MG63 (cell line): Measurements from ENCODE around the gene PIAS1. TPM values are rescaled to one million over a fixed set of nuclear protein-coding genes. Genes with fewer than 3 reads are reported as not detected.

Experiments used
- DNase-seq: peaks from one replicate; pipeline ENCODE4 v3.0.0-alpha.2; 2020
- H3K27me3 ChIP-seq: fragments of 250-450 bp; sonication (Bioruptor Pico); 2 replicates; pipeline ENCODE4 v1.5.1; 2020; ENCODE audit warnings: mild to moderate bottlenecking, moderate library complexity
- H3K36me3 ChIP-seq: fragments of 250-450 bp; sonication (Bioruptor Pico); 2 replicates; pipeline ENCODE4 v1.5.1; 2020; ENCODE audit warnings: mild to moderate bottlenecking, moderate library complexity
- H3K4me3 ChIP-seq: fragments of 250-450 bp; sonication (Bioruptor Pico); 2 replicates; pipeline ENCODE4 v1.5.1; 2020; ENCODE audit warnings: mild to moderate bottlenecking, moderate library complexity
- H3K9me3 ChIP-seq: fragments of 250-450 bp; sonication (Bioruptor Pico); 2 replicates; pipeline ENCODE4 v1.5.1; 2020; ENCODE audit warnings: mild to moderate bottlenecking, moderate library complexity
- total RNA-seq: library from RNA; depleted of rRNA; stranded (reverse); fragments of >200 nt; shearing (Covaris generic); gene quantifications from 2 replicates; pipeline ENCODE4 v1.2.3, GENCODE V29; 2014; ENCODE audit warnings: low replicate concordance

Gene PIAS1
- total RNA-seq, 1 experiment from 2014 or later = 30.4 TPM

DNA sequence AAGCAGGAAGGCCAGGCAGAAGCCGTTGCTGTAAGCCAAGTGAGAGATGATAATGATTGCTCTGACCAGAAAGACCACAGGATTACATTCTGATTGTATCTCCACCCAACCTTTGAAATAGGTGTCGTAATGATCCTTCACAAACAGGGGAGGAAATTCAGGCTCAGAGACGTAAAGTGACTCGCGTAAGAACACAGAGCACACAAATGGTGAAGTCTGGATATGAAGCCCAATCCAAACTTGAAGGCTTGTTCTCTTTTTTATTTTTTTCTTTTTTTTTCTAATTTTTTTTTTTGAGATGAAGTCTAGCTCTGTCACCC lies 25.3 kb upstream of the PIAS1 start:
- DNase-seq = no peak
- Histone ChIP-seq H3K27me3 (peaks cover 3% of the 10 kb centered on the region; the same call in 1 of the 2 replicates), H3K4me3 (no peak overlapping the region), H3K9me3 (no peaks in the 10 kb centered on the region), H3K36me3 (no peaks in the 10 kb centered on the region)

DNA sequence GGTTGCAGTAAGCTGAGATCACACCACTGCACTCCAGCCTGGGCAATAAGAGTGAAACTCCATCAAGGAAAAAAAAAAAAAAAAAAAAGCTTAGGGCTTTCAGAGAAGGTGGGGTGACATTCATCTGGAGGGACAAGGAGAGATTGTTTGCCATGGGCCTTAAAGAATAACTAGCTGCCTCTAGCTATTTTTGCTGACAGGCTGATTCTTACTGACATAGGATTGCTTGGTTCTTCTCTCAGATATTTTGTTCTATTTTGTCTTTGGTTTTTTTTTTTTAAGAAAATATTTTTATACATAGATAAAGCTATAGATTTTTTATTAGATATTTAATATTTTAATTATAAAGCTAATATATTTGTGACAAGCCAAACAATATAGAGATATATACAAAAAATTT lies 24.2 kb upstream of the PIAS1 start:
- Histone ChIP-seq H3K4me3 (no peak overlapping the region), H3K9me3 (no peaks in the 10 kb centered on the region), H3K36me3 (no peaks in the 10 kb centered on the region), H3K27me3 (peaks cover 3% of the 10 kb centered on the region; the same call in 1 of the 2 replicates)
- no peak for DNase-seq

DNA sequence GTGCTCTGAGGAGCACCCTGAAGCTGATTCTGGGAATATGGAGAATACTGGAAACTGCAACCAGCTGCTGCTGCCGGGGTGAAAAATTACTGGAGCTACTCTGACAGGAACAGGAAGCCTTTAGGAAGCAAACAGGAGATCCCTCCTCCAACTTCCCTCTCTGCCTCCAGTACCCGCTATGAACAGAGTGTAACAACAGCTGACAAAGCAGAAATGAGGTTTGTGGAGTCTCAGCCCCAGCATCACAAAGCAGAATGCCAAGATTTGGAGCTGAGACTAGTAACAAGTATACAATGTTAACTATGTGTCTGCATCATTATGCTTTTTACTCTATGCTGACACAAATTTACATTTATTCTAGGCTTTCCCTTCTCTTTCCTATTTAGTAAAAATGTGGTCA lies 22.7 kb upstream of the PIAS1 start:
- Histone ChIP-seq H3K4me3 (no peak overlapping the region), H3K36me3 (no peaks in the 10 kb centered on the region), H3K27me3 (peaks cover 3% of the 10 kb centered on the region; the same call in 1 of the 2 replicates), H3K9me3 (no peaks in the 10 kb centered on the region)
- no peak for DNase-seq

DNA sequence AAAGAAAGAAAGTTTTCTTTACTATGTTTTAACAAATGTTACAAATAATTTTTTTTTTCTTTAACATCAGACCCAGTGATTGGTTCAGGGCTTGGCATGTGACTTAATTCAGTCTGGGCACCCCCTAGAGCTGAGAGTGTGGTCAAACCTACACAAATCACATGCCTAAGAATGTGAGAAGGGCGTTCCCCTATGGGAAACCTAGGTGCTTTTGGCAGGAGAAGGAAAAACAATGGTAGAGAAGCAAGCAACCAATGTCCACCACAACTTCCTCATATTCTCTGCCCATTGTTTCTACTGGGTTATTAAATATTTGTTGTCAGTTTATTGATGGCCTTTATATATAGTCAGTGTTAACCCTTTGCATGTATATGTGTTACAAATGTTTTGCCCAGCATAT lies 21.4 kb upstream of the PIAS1 start:
- H3K9me3 ChIP-seq = no peaks in the 10 kb centered on the region
- no peak for DNase-seq
- no peaks in the 10 kb centered on the region for H3K36me3 ChIP-seq
- H3K4me3 ChIP-seq = no peak overlapping the region
- peaks cover 3% of the 10 kb centered on the region; the same call in 1 of the 2 replicates for H3K27me3 ChIP-seq

DNA sequence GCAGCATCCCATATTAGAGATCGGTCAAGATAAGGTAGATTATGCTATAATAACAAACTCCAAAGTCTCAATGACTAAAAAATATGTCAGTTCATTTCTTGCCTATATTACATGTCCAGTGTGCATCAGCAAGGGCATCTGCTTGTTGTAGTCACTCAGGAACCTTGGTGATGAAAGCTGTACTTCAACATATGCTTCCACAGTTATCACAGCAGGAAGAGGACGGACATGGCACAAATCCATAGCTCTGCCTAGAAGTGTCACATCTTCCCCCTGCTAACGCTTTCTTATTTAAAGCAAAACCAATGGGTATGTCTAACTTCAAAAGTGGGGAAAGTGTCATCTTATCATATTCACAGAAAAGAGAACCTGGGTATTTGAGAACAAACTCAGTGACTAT lies 20.0 kb upstream of the PIAS1 start:
- Histone ChIP-seq H3K27me3 (peaks cover 3% of the 10 kb centered on the region; the same call in 1 of the 2 replicates), H3K9me3 (no peaks in the 10 kb centered on the region)
- no peak for DNase-seq

DNA sequence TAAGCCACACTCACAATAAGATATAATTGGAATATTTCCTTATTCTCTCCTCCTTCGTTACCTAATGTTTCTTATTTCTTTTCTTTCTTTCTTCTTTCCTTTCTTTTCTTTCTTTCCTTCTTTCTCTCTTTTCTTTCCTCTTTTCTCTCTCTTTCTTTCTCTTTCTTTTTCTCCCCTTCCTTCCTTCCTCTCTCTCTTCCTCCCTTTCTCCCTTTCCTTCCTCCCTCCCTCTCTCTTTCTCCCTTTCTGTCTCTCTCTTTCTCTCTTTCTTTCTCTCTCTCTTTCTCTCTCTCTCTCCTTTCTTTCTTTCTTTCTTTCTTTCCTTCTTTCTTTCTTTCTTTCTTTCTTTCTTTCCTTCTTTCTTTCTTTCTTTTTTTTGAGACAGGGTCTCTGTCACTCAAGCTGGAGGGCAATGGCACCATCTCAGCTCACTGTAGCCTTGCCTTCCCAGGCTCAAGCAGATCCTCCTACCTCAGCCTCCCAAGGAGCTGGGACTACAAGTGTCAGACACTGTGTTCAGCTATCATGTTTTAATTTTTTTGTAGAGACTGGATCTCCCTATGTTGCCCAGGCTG lies 19.3 kb upstream of the PIAS1 start:
- H3K36me3 ChIP-seq = no peaks in the 10 kb centered on the region
- peaks cover 3% of the 10 kb centered on the region; the same call in 1 of the 2 replicates for H3K27me3 ChIP-seq
- H3K4me3 ChIP-seq = no peak overlapping the region
- H3K9me3 ChIP-seq = peaks cover 1% of the 10 kb centered on the region
- no peak for DNase-seq

More for the DNA sequence above, 20.0 kb upstream of the PIAS1 start:
- Histone ChIP-seq H3K36me3 (no peaks in the 10 kb centered on the region), H3K4me3 (no peak overlapping the region)

DNA sequence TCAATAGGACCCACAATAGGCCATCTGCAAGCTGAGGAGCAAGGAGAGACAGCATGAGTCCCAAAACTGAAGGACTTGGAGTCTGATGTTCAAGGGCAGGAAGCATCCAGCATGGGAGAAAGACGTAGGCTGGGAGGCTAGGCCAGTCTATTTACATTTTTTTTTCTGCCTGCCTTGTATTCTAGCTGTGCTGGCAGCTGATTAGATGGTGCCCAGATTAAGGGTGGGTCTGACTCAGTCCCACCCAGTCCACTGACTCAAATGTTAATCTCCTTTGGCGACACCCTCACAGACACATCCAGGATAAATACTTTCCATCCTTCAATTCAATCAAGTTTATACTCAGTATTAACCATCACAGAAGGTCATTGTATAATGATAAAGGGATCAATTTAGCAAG lies 15.9 kb upstream of the PIAS1 start:
- H3K4me3 ChIP-seq = no peak overlapping the region
- H3K27me3 ChIP-seq = peaks cover 16% of the 10 kb centered on the region
- DNase-seq = no peak
- H3K36me3 ChIP-seq = no peaks in the 10 kb centered on the region
- H3K9me3 ChIP-seq = peaks cover 11% of the 10 kb centered on the region

DNA sequence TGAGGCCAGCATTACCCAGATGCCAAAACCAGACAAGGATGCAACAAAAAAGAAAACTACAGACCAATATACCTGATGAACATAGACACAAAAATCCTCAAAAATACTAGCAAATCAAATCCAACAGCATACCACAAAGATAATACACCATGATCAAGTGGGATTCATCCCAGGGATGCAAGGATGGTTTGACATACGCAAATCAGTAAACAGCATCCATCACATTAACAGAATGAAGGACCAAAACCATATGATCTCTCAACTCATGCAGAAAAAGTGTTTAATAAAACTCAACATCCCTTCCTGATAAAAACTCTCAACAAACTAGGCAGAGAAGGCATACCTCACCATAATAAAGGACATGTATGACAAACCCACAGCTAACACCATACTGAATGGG lies 14.0 kb upstream of the PIAS1 start:
- Histone ChIP-seq H3K9me3 (peaks cover 11% of the 10 kb centered on the region), H3K27me3 (peaks cover 16% of the 10 kb centered on the region), H3K4me3 (no peak overlapping the region), H3K36me3 (no peaks in the 10 kb centered on the region)
- DNase-seq = no peak

DNA sequence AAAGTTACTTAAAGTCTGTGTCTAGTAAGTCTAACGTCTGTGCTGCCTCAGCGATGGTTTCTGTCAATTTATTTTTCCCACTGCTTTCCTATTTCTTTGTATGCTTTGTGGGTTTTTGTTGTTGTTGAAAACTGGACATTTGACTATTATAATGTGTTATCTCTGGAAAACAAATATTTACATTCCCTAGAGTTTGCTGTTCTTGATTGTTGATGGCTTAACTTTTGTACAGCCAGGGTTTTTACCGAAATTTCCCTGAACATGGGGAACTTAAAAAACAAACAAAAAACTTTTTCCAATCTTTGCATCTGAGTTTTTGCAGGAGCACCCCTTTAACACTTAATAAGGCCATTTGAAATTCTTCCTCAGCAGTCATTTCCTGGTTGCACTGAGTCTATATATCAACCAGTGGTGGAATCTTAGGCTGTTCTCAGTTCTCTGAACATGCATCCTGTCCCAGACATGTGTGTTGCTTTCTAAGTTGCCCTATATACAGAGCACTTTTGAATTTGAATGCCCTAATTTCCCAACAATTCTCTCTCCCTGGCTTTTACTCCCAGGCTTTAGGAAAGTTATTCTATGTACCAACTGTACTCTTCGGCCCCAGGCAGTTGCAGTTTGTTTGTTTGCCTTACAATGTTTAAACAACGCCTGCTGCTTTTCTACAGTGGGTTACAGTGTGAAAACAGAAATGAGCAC lies 11.8 kb upstream of the PIAS1 start:
- H3K27me3 ChIP-seq = peaks cover 16% of the 10 kb centered on the region
- peaks cover 11% of the 10 kb centered on the region for H3K9me3 ChIP-seq
- no peak for DNase-seq
- H3K36me3 ChIP-seq = no peaks in the 10 kb centered on the region
- no peak overlapping the region for H3K4me3 ChIP-seq

DNA sequence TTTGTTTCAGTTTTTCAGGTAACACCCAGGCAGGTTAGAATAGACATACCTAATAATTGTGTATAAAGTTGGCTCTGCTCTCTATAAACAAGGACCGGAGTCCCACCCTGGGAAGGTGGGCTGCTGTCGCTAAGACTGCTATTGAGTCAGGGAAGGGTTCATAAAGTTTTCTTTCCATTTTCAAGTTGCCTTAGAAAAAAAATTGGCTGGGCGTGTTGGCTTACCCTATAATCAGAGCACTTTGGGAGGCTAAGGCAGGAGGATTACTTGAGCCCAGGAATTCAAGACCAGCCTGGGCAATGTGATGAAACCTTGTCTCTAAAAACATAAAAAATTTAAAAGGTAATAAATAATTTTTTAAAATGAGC lies 11.3 kb upstream of the PIAS1 start:
- Histone ChIP-seq H3K9me3 (peaks cover 11% of the 10 kb centered on the region), H3K4me3 (no peak overlapping the region), H3K36me3 (no peaks in the 10 kb centered on the region), H3K27me3 (peaks cover 16% of the 10 kb centered on the region)
- DNase-seq = no peak

DNA sequence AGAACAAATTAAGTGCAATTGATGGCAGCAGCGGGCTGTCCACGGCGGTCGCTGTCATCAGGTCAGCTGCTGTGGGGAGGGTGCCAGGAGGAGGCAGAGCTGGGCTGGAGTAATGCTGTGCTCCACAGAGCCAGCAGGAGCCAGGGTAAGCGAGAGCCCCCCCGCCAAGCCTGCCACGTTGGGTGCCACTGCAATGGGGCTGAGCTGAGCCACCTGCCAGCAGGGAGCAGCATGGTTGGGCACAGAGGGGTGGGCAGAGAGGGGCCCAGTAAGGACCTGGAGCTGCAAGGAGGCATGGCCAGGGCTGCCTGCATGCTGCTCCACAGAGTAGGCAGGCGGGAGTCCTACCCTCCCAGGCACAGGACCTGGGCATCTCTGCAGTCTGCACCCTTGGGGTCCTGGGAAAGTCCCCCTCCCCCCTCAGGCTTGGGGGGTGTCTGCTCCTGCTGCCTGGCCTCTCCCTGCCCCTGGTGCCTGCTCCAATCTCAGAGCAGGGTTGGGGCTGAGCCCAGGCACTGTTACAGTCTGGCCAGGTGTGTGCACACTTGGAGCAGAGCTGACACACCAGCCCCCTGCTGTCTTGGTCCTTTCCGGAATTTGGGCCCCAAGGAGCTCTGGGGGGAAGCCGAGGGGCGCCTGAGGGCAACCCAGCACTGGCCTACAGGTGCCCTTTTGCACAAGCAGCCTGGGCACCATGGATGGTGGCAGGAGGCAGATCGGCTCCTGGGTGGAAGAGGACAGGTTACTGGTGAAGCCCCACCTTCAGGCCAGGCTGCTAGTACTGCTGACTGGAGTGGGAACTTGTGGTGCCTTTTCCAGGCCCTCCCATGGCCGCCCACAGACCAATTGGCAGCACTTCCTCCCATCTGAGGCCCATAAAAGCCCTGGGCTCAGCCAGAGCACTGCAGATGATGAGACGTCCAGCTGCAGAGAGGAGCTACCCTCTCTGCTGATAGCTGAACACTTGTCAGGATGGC lies 8.5 kb upstream of the PIAS1 start:
- Histone ChIP-seq H3K36me3 (no peaks in the 10 kb centered on the region), H3K27me3 (peaks cover 8% of the 10 kb centered on the region), H3K4me3 (no peak overlapping the region), H3K9me3 (peaks cover 2% of the 10 kb centered on the region)
- DNase-seq = no peak

DNA sequence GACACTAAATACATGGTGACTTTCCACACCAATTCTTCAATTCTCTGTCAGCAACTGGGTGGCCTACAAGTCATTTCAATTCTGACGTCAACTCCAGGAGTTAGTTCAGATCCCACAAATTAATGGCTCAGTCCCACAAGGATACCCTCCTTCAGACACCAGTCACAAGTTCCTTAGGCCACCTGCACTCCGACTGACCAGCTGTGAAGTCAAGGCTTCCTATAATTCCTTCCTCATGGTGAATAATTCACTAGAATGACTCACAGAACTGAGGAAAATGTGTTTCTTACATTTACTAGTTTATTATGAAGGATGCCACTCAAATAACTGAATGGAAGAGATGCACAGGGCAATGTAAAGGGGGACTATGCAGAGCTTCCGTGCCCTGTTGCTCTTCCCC lies 6.3 kb upstream of the PIAS1 start:
- Histone ChIP-seq H3K27me3 (no peaks in the 10 kb centered on the region), H3K36me3 (no peaks in the 10 kb centered on the region), H3K4me3 (no peak overlapping the region), H3K9me3 (no peaks in the 10 kb centered on the region)
- DNase-seq = no peak

DNA sequence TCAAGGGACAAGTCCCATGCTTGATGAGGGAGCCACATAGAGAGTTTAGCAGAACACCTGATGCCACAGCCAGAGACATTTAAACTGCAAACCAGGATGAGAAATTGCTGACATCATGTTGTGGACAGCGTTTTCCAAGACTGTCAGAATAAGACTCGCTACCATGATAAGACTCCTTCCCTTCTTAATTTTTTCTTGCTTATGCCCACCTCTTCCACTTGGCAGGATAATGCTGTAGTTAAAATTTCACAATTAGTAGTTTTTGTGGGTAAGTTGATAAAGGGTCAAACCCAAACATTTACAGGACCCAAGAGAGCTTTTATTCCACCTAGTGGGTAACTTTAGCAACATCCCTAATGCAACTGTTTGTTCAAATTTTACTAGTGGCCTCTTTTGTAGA lies 3.0 kb upstream of the PIAS1 start:
- DNase-seq = no peak
- Histone ChIP-seq H3K9me3 (no peaks in the 10 kb centered on the region), H3K4me3 (no peak overlapping the region), H3K27me3 (no peaks in the 10 kb centered on the region), H3K36me3 (no peaks in the 10 kb centered on the region)

DNA sequence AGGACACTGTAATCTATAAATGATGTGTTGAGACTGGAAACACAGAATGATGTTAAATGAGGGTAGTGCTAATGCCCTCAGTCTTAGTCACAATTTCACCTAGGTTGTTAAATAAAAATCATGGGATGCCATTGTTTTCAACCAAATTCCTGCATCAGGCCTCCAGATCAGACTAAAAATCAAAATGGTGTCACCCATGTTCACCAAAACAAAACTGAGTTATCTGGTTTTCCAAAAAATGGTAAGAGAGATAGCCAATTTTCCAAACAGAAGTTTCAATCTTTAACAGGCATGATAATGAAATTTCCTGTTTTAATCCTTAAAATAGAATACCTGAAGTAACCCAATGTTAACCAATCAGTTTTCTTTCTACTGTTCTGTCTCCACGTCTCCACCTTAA lies 2.2 kb upstream of the PIAS1 start:
- H3K9me3 ChIP-seq = no peaks in the 10 kb centered on the region
- H3K27me3 ChIP-seq = no peaks in the 10 kb centered on the region
- no peak overlapping the region for H3K4me3 ChIP-seq
- DNase-seq = no peak
- no peaks in the 10 kb centered on the region for H3K36me3 ChIP-seq

DNA sequence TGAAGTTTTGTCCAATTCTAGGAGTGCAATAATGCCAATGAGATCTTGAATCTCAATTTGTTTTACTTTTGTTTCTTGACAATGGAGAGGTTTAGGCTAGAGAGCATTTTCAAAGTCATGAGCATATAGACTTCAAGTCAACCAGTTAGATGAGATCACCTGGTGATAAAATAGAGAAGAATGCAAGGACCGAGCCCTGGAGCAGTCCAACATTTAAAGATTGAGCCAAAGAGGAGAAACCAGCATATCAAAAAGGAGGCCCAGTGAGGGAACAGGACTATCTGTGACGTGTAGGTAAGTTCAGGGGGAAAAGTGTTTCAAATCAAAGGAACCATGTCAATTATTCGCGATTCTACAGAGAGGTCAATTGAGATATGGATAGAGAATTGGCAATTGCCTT lies 1.7 kb upstream of the PIAS1 start:
- DNase-seq = no peak
- Histone ChIP-seq H3K9me3 (no peaks in the 10 kb centered on the region), H3K36me3 (no peaks in the 10 kb centered on the region), H3K27me3 (no peaks in the 10 kb centered on the region), H3K4me3 (no peak overlapping the region)

DNA sequence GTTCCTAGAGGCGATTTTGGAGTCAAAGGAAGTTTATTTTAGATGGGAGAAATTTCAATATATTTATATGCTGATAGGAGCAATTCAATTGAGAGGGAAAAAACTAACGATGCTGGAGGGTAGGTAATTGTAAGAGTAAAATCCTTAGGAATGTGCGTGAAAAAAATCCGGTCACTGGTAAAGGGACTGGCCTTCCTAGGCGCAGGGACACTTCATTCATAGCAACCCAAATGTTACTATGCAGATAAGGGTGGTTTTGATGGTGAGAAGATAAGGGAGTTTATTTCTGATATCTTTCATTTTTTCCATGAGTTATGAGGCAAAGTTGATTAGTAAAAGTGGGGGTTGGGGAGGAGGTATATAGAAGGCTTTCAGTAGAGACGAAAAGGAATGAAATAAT lies 1.1 kb upstream of the PIAS1 start:
- no peak for DNase-seq
- Histone ChIP-seq H3K4me3 (no peak overlapping the region), H3K27me3 (no peaks in the 10 kb centered on the region), H3K9me3 (no peaks in the 10 kb centered on the region), H3K36me3 (no peaks in the 10 kb centered on the region)

DNA sequence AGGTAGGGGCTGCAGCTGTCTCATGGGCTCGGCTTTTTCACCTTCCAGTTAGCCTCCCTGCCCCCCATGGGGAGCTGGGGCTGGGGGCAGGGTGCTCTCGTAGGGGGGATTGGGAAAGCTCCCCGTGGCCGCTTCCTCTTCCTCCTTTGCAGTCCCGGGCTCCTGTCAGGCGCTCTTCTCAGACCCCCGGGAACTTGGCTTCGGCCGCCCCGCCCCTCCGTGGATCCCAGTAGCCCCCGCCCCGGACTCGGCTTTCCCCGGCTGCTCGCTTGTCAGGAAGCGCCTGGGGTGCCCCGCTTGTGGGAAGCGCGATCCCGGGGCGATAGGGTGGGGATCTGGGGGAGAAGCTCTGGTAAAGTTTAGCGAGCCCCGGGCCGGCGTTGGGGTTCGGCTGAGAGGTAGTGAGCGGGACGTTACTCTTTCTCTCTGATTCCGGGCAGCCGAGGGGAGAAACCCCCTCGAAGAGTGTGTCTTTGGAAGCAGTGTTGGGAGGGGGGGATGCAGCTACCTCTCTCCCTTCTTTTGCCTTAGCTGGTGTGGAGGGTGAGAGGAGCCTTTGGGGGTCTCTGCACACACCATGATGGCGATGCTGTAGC lies 611 bp downstream of the PIAS1 start:
- Histone ChIP-seq H3K27me3 (no peaks in the 10 kb centered on the region), H3K36me3 (no peaks in the 10 kb centered on the region), H3K9me3 (no peaks in the 10 kb centered on the region), H3K4me3 (peak overlapping the region; percentile 91)
- peak; percentile 55 for DNase-seq
